ENCODE measurements around the gene ERAP2.
"Not testable (repeated sequence)": the region's sequence is repeated elsewhere in the genome, so short reads cannot be mapped to it uniquely, and the experiment has no call there.

The ERAP2 gene

GRCh38 chr5:96864922-96865530 lies 11.3 kb upstream of the ERAP2 start:
- no peak for DNase-seq

- DNase-seq: peak; percentile 40
Measured at GRCh38 chr5:96868603-96869371, 7.5 kb upstream of the ERAP2 start.

DNA sequence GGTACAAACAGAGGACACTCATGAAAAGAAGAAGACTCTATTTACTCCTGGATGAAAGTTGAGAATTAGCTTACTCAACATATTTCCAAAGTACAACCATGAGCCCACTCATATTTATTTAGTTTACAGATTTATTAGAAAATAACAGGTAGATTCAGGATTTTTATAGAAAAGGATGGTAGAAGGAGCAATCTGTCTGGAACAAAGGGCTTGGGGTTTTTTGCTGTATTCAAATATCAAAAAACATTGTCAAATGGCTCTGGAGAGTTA lies 7.0 kb upstream of the ERAP2 start:
- no peak for DNase-seq

GRCh38 chr5:96870094-96871026 lies 5.9 kb upstream of the ERAP2 start:
- DNase-seq: no peak

DNA sequence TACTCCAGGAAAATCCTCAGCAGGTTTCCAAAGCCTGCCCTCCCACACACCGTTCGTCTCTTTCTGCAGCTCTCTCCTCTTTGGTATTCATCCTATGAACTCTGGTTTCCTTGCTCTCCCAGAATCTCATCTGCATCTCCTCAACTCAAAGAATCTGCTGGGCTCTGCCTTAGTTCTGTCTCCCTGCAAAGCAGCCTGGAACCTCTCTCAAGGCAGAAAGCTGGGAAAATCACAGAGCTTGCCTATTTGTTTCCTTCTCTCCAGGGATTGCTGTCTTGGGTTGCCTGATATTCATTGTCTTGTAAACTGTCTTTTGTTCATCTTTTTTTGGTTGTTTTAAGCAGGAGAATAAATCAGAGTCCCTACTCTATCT lies 5.3 kb upstream of the ERAP2 start:
- no peak for DNase-seq

DNA sequence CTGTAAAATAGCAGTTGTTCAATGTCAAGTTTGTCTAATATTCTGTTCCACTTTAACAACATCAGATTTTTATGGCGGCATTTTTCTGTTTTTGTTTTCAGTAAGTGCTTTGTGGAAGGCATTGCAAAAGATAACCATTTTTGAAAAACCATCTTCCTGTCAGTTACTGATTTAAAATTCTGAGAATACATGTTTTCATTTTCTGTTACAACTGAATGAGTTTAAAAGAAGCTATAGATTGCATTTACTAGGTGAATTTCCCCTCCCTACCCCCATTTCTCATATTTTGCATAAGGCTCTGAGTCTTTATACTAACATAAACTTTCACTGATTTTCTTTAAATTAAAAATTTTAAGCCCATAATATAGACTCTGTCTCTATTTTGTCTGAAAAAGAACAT lies 4.6 kb upstream of the ERAP2 start:
- DNase-seq: no peak

DNA sequence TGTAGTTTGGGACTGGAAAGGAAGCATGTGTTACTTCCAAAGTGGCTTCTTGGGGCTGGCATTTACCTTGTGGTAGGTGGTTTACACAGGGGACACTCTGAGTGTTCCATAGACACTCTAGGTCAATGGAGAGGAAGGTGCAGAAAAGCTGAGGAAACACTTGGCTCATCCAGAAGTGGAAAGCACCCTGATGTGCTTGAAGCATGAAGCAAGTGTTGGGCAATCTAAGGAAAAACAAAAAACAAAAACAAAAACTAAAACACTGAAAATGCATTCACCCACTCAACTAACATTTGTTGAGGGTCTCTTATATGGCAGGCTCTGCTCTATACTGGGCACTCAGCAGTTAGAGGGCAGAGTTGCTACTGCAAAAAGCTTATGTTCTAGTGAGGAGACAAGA lies 2.9 kb upstream of the ERAP2 start:
- DNase-seq: no peak

DNA sequence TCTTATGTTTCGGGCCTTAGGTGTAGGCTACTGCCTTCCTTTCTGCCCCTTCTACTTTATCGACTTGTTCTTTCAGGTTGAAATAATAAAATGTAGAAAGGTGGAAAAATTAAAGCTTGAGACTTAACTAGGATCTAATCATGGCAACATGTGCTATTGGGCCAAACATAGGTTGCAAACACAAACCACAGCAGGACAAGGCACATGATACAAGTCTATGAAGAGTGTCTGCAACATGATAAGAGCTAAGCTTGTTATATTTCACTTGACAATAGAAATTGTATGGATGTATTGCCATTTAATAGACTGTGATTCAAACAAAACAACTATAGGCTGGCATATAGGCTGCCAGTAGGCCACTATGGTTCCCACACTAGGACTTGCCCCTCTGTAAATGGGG lies 1.7 kb upstream of the ERAP2 start:
- no peak for DNase-seq

GRCh38 chr5:96875791-96876291 lies 459 bp upstream of the ERAP2 start:
- no peak for DNase-seq

DNA sequence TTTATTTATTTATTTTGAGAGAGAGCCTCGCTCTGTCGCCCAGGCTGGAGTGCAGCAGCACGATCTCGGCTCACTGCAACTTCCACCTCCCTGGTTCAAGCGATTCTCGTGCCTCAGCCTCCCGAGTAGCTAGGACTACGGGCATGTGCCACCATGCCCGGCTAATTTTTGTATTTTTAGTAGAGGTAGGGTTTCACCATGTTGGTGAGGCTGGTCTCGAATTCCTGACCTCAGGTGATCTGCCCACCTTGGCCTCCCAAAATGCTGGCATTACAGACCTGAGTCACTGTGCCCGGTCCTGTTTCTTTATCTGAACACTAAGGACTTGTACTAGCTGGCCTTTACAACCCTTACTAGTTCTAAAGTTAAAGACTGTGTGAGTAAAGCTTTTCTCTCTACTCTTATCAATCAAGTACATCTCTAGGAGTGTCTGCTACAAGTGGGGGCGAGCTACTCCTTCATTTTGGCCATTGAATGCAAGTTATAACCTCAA lies 723 bp downstream of the ERAP2 start:
- not testable (repeated sequence) for DNase-seq

- no peak for DNase-seq
Measured at GRCh38 chr5:96879665-96880064, 3.4 kb downstream of the ERAP2 start.

DNA sequence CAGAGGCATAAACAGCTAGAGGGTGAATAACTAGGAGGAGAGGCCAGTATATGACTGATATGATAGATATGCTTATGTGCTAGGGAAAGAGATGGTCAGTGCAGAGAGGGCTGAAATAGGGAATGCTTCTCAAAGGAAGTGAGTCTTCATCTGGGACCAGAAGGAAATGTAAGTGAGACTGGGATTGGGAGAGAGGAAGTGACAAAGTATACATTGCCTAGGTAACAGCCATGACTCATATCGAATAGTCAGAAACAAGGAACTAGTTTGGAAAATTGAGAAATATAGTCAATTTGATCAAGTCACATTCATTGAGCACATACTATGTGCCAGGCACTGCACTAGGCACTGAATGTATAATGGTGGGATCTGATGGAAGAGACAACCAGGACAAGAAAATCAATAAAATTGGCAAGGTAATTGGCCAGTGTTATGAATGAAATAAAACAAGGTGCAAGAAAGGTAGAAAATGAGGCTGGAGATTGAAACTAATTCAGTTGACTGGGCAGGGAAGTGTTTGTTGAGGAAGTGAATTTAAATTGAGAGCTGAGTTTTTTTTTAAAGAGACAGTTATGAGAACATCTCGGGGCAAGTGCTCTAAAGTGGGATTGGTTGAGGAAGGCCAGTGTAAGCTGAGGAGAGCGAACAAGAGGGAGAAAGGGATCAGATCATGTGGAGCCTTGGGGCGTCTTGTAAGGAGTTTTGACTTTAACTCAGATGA lies 4.3 kb downstream of the ERAP2 start:
- DNase-seq: no peak

GRCh38 chr5:96881511-96882115 lies 5.3 kb downstream of the ERAP2 start:
- no peak for DNase-seq

- DNase-seq: no peak
Measured at GRCh38 chr5:96883871-96884270, 7.6 kb downstream of the ERAP2 start.

- DNase-seq: no peak
Measured at GRCh38 chr5:96884995-96885394, 8.7 kb downstream of the ERAP2 start.

- DNase-seq: no peak
Measured at GRCh38 chr5:96885518-96886338, 9.4 kb downstream of the ERAP2 start.

GRCh38 chr5:96893342-96893741 lies 17.0 kb downstream of the ERAP2 start:
- DNase-seq: no peak

GRCh38 chr5:96896276-96896675 lies 20.0 kb downstream of the ERAP2 start:
- DNase-seq: no peak

DNA sequence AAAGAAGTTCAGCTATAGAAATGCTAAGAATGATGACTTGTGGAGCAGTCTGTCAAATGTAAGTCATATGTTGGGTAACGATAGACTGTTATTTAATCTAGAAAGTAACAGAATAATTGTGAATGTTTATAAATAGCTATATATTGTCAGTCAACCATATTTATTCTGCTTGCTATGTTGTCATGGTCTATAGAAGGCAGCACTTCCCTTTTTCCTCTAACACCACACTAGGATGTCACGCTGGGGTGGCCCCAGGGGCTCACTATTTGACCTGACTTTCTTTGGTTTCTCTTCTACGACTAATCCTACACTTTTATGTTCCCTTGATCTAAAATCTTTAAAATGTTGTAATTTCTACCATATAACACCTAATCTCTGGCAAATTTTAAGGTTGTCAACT lies 20.5 kb downstream of the ERAP2 start:
- DNase-seq: no peak

DNA sequence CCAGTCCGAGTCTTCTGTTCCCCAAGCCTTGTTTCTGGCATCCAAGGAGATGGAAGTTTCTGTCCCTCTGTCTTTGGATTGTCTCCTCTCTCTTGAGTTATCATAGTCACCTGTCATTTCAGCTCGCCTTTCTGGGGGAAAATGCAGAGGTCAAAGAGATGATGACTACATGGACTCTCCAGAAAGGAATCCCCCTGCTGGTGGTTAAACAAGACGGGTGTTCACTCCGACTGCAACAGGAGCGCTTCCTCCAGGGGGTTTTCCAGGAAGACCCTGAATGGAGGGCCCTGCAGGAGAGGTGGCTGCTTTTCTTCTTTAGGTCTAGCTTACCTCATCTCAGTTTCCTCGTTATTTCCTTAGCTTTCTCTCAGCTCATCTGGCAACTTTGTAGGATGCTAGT lies 25.1 kb downstream of the ERAP2 start:
- DNase-seq: no peak

GRCh38 chr5:96901841-96902240 lies 25.5 kb downstream of the ERAP2 start:
- DNase-seq: no peak

- DNase-seq: no peak
Measured at GRCh38 chr5:96902876-96903275, 26.6 kb downstream of the ERAP2 start.

Data from NCI-H146 (cell line).